Activated CD8-positive, alpha-beta memory T cell treated with anti-CD3 and anti-CD28 coated beads for 36 hours (primary cell): Measurements from ENCODE around the gene CPEB3. TPM values are rescaled to one million over a fixed set of nuclear protein-coding genes. Genes with fewer than 3 reads are reported as not detected.
"Not testable (repeated sequence)": the region's sequence is repeated elsewhere in the genome, so short reads cannot be mapped to it uniquely, and the experiment has no call there.

Source experiments
- CTCF ChIA-PET: fragments of 350-600 bp; sonication (Branson Sonifier 250); formaldehyde crosslinking; loops from one replicate; lab custom pipeline; 2021; ENCODE audit warnings: antibody characterized with exemption; lab: Charles Lee
- POLR2A ChIA-PET: fragments of 350-600 bp; sonication (Branson Sonifier 250); formaldehyde crosslinking; loops from one replicate; lab custom pipeline; 2021; ENCODE audit warnings: antibody characterized with exemption; lab: Charles Lee
- total RNA-seq, 2 experiments: library from RNA; stranded (reverse); gene quantifications; one replicate each; pipeline ENCODE4 v1.2.3, GENCODE V29; 2021

Gene CPEB3
- total RNA-seq, 2 experiments from 2014 or later, result 1.8 to 2.1 TPM

DNA sequence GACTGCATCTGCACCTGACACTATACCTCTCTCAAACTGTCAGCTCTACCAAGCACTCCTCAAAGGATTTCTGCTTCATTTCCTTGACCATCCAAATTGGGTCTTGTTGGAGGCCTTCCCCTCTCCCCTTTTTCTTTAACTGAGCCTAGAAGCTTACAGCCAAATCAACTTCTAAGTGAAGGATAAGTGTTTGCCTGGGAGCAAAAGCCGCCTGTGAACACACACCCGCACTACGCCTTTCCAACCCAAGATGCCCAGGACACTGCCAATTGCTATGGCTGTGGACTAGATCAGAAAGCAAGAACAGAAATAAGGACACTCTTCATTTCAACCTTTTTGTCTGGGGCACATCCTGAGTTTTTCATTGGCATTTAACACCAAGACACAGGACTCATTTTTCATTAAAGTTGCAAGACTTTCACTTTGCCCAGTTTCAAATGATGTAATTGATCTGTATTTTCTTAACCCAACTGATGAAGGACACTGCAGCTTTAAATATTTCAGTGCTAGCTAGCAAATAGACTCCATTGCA is 52.8 kb downstream of the CPEB3 start:
- POLR2A ChIA-PET, result no interaction called here
- CTCF ChIA-PET, result no interaction called here

DNA sequence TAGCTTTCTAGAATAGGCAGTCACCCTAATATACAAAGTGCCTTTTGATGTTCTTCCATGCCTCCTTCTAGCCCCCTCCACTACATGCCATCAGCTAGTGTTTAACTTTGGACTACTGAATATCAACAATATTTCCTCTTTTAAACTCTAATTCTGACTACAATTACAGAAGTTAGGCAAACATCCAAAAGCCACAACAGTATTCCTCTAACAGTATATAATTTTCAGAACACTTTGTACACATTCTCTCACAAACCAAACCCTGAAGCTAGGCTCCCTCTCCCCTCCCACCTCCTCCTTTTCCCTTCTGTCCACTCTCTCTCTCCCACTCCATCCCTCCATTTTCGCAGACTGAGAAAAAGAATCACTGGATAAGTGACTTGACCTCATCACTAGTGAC is 59.7 kb downstream of the CPEB3 start:
- CTCF ChIA-PET, result no interaction called here
- POLR2A ChIA-PET, result no interaction called here

DNA sequence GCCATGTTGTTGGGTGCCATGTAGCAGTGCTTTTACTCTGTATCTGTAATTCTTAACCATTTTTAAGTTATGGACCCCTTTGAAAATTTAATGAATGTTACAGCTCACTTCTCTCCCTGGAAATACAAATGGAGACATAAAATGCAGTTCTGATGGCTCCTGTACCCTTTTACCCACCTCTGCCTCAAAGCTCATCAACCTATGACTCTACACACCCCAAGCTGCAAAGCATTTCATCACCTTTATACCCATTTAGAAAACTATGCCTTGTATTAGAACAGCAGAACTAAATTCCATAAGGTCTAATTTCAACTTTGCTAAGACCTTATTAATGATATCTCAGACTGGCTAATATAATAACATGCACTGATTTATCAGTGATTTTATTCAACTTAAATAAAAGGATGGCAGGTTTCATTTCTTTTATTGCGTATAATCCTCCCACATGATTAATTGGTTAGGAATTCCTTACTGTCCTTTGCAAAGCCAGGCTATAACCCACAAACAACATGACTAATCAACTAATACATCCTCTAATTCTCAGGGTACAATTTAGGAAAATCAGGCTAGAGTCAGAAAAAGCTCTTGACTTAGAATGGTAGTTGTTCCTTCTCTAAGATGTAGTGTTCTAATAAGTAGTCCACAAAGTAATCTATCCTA is 68.1 kb downstream of the CPEB3 start:
- ChIA-PET POLR2A (no interaction called here), CTCF (no interaction called here)

DNA sequence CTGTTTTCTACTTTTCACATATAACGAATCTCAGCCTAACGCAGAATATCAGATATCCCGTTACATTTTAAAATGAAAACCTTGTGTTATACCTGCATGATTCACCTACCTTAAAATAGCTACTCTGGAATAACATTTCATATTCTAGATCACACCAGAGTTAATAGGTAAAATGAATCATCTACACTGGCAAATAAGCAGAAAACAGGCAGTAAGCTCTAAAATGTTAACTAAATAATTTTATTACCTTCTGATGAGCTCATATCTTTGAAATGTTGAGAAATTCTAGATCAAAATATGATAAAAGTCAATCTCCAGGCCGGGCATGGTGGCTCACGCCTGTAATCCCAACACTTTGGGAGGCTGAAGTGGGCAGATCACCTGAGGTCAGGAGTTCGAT is 71.3 kb downstream of the CPEB3 start:
- CTCF ChIA-PET, result interaction anchor here (0.5 kb wide), 1 partner anchor 64 kb away, joined by 5 read pairs; no protein-coding TSS in a partner anchor
- POLR2A ChIA-PET, result no interaction called here

DNA sequence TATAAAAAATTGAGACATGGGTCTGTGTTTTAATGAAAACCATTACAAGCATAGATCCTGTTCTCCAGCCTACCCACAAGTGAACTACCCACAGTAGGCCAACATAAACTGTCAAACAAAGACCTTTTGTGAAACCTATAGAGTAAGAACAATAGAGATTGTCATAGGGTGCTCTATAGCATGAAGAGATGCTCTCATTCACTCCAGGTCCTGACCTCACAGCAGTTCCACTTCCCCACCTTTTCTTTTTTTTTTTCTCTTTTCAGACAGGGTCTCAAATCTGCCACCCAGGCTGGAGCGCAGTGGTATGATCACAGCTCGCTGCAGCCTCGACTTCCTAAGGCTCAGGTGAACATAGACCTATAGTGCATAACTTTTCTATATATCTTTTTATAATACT is 72.3 kb downstream of the CPEB3 start:
- POLR2A ChIA-PET, result no interaction called here
- CTCF ChIA-PET, result no interaction called here

DNA sequence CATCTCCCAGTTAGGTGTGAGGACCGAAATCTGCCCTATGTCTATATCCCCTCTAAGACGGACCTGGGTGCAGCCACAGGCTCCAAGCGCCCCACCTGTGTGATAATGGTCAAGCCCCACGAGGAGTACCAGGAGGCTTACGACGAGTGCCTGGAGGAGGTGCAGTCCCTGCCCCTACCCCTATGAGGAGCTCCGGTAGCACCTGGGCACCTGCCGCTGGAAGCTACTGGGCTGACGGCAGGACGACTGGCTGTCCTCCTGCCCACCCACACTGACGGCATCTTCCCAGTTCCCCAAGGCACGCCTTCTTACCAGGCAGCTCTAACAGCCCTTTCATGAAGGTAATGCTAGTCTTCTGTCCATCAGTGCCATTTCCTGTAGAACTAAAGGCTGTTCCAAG is 74.3 kb downstream of the CPEB3 start:
- POLR2A ChIA-PET, CTCF ChIA-PET: not testable (repeated sequence)

DNA sequence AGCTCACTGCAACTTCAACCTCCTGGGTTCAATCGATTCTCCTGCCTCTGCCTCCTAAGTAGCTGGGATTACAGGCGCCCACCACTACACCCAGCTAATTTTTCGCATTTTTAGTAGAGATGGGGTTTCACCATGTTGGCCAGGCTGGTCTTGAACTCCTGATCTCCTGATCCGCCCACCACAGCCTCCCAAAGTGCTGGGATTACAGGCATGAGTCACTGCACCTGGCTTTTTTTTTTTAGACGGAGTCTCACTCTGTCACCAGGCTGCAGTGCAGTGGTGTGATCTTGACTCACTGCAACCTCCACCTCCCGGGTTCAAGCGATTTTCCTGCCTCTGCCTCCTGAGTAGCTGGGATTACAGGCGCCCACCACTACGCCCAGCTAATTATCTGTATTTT is 75.7 kb downstream of the CPEB3 start:
- CTCF ChIA-PET, result not testable (repeated sequence)
- POLR2A ChIA-PET, result interaction anchor here (0.6 kb wide), 1 partner anchor 147 kb away, joined by 3 read pairs; no protein-coding TSS in a partner anchor

DNA sequence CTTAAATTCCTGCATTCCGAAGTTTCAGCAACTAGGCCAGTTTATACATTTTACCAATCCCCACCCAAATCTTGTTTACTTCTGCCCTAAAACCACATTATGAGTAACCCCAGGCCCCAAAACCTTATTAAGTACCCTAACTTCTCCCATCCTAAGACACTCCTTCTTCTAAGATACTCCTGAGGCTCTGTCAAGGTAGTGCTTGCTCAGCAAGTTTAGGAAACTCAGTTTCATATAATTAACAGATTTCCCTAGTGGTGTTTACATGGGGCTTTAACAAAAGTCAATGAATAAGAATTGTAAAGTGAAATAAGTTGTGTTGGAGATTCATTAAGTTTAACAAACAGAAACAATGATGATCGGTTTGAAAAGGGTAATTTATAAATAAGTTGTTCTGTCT is 77.8 kb downstream of the CPEB3 start:
- ChIA-PET POLR2A (no interaction called here), CTCF (no interaction called here)

DNA sequence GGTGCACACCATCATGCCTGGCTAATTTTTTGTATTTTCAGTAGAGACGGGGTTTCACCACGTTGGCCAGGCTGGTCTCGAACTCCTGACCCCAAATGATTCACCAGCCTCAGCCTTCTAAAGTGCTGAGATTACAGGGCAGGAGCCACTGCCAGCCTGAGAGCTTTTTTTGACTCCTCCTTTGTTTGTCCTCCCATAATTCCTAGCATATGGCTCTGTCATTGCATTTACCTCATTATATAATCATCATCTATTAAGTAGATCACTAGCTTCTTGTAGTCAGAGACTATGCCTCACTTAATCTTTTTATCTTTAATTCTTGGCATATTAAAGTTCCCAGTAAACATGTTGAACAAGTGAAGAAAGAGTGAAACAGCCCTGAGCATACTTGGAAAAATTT is 82.1 kb downstream of the CPEB3 start:
- POLR2A ChIA-PET, result interaction anchor here (0.6 to 0.7 kb wide), 2 partner anchors 11 to 103 kb away, joined by 3 to 6 read pairs; no protein-coding TSS in a partner anchor
- CTCF ChIA-PET, result no interaction called here

DNA sequence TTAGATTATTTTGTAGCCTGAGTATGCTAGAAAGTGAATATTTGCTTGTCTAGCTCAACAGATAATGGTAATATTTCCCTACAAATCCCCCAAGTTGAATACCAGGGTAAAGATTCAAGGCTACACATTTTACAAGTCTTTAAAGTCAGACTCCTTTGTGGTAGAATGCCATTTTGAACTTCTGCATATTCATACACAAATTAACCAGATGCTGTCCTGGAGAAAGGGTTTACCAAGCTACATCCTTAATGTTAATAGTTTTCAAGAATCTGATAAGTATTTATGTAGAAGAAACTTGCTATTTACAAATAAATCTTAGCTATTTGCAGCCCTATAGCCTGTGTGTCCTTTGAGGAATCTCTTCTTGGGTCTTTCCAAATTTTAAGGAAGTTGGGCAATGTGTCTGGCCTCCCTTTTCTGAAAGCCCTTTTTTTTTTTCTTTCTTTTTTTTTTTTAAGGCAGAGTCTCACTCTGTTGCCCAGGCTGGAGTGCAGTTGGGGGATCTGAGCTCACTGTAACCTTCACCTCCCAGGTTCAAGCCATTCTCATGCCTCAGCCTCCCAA is 82.6 kb downstream of the CPEB3 start:
- ChIA-PET CTCF (interaction anchor here (0.8 kb wide), 1 partner anchor 83 kb away, joined by 3 read pairs; no protein-coding TSS in a partner anchor), POLR2A (interaction anchor here (0.6 to 0.7 kb wide), 2 partner anchors 10 to 102 kb away, joined by 3 to 6 read pairs; no protein-coding TSS in a partner anchor)

DNA sequence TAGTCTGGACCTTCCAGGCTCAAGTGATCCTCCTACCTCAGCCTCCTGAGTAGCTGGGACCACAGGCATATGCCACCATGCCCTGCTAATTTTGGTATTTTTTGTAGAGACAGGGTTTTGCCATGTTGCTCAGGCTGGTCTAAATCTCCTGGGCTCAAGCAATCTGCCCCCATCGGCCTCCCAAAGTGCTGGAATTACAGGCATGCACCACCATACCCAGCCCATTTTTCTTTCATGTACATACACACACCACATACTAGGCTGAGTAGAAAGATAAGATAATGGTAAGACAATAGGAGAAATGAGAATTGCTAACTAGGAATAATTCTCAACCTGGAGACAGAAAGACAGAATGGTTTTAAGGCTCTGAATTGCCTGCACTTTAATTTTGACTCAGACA is 83.8 kb downstream of the CPEB3 start:
- ChIA-PET POLR2A (no interaction called here), CTCF (no interaction called here)

DNA sequence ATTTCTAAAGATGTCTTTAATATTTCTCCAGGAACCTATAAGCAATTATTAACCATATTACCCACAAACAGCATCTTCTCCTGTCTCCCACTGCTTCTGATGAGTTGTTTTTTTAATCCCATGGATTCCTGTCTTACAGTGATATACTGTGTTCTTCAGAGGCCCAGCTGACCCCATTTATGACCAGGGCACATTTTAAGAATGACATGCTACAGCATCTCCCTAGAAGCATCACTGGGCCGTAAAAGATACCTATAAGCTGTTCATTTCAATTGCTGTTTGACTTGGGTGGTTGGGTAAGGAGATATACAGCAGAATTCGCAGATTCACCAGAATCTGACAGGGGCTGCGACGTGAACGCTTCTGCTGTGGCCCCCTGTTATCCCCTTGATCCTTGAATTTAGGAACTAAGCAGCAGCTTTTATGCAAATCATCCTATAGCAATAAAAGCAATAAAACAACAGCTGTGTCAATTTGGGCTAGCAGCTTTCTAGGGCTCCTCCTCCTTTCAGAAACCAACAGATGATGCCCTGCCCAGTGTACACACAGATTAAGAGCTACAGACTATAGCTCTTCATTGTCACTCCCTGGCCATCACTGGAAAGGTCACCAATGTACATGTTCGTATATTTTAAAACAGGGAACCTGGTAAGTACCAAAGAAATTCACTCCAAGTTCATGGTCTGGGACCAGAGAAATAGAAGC is 86.8 kb downstream of the CPEB3 start:
- POLR2A ChIA-PET, result no interaction called here
- CTCF ChIA-PET, result interaction anchor here (0.7 kb wide), 1 partner anchor 1272 kb away, joined by 3 read pairs; no protein-coding TSS in a partner anchor

DNA sequence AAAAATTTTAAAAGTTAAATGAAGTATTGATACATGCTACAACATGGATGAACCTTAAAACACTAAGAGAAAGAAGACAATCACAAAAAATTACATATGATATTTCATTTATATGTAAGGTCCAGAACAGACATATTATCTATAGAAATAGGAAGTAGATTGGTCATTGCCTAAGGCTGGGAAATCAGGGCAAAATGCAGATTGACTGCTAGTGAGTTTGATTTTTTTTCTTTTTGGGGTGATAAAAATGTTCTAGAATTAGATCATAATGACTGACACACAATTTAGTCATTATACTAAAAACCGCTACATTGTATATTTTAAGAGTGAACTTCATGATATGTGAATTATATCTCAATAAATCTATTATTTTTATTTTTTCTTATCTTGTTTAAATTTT is 88.3 kb downstream of the CPEB3 start:
- CTCF ChIA-PET, result no interaction called here
- POLR2A ChIA-PET, result no interaction called here

DNA sequence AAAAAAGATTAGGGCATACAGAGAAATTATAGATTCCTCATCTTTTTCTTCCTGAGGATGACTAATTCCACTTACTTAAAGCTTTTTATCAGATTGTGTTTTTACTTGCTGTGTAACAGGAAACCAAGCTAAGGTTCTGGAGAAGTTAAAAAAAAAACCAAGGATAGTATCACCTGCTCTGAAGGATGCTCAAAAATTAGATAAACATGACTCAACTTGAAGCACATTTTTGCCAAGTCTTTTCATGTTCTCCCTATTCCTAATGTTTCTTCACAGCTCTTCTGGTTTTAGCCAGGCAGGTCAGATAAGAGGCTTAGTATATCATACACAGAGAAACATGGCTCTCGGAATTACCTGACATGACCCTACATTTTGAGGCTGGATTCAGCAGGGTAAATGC is 90.3 kb downstream of the CPEB3 start:
- POLR2A ChIA-PET, result no interaction called here
- CTCF ChIA-PET, result no interaction called here

DNA sequence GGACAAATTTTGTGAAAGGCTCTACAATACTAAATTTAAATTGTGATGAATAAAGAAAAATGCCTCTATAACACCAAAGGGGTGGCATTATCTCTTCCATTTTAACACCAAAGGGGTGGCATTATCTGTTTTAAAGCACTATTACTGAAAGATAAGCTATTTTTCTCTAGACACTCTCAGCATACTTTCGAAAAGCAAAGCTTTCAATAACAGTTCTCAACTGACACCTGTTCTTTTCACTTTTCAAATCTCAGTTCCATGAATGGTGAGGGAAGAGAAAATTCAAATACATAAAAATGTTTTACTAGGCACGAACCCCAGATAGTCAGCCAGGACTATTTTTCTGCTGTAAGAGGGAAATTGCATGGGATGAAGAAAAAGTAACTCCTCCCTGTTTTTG is 103.8 kb downstream of the CPEB3 start:
- ChIA-PET POLR2A (no interaction called here), CTCF (no interaction called here)

DNA sequence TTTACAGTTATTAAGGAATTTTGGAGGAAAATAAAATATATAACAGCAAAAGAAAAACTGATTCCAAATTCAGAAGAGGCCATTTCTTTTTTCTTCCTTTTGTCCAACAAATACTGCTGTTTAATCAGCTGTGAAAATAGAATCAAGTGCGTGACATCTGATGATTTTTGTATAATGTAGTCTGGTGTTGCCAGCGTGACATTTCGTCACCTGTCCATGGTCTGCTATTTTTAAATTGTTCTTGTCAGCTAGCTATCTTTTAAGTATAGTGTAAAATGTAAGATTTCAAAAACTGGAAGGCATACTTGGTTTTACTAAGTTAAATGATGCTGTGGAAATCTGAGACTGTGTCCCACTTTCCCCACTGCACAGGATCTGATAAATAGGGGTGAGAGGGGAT is 105.9 kb downstream of the CPEB3 start:
- POLR2A ChIA-PET, result no interaction called here
- CTCF ChIA-PET, result no interaction called here

DNA sequence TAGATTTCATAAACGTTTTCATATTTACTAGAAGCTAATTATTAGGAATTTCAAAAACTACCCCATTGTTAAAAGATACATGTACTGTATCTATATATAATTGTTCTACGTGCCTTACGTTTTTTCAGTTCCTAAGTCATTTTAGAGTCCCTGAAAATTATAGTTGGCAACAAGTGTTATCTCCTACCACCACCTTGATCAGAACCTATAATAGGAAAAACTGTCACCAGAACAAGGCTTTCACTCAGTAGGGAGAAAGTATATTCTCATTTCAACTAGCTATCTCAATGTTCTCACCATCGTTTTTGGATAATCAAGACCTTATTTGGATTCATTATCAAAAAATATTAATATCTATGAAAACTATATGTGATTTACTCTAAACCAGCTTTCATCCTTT is 107.7 kb downstream of the CPEB3 start:
- POLR2A ChIA-PET, result no interaction called here
- CTCF ChIA-PET, result no interaction called here

DNA sequence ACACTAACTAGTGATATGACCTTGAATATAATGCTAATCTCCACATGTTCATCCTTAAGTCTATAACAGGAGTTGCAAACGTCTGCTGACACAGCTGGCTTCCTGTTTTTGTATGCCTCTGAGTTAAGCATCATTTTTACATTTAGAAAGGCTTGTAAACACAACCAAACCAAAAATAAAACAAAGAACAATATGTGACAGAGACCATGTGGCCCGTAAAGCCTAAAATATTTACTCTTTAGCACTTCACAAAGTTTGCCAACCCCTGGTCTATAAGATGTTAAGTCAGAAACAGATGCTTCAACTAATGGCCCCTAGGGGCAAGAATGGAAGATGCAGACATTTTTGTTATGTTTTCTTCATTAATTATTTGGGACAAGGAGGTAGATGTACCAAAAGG is 109.3 kb downstream of the CPEB3 start:
- ChIA-PET CTCF (interaction anchor here (1.2 to 1.3 kb wide), 2 partner anchors 13 to 56 kb away, joined by 3 to 4 read pairs; no protein-coding TSS in a partner anchor), POLR2A (interaction anchor here (0.6 kb wide), 1 partner anchor 73 kb away, joined by 4 read pairs; no protein-coding TSS in a partner anchor)

DNA sequence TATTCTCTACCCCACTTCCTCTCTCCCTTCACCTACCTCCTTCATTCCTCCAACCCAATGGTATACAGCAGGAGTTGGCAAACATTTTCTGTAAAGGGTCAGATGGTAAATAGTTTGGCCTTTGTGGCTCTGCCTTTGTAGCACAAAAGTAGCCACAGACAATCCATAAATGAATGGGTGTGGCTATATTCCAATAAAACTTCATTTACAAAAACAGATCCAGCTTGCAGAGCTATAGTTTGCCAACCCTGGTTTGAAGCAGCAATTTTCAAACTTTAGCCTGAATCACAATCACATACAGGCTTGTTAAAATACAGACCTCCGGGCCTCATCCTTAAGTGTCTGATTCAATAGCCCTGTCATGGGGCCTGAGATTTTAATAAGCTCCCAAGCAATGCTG is 110.5 kb downstream of the CPEB3 start:
- POLR2A ChIA-PET, result no interaction called here
- CTCF ChIA-PET, result interaction anchor here (1.3 kb wide), 1 partner anchor 55 kb away, joined by 3 read pairs; no protein-coding TSS in a partner anchor

DNA sequence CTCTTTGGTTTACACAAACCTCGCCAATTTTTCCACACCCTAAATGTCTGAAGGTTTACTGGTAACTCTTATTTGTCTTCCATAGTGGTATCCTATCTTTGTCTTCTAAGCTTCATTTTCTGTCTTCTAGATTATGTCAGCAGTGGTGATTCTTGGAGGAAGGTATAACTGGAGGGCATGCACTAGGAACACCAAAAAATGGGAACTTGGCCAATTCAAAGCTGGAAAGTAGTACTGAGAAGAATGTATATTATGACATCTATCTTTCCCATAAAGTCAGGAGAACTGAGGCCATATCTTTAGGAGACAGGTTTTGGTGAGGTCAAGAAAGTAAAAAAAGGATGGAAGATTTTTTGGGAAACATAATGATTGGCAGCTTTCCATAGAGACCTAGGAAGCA is 113.3 kb downstream of the CPEB3 start:
- ChIA-PET POLR2A (no interaction called here), CTCF (interaction anchor here (0.7 kb wide), 1 partner anchor 157 kb away, joined by 3 read pairs; no protein-coding TSS in a partner anchor)
